ENCODE measurements around the gene FBXO9. TPM values are rescaled to one million over a fixed set of nuclear protein-coding genes. Genes with fewer than 3 reads are reported as not detected.

FBXO9 gene
- polyA plus RNA-seq, 3 donors: 47.7 to 105 (median 61.5) TPM

GRCh38 chr6:53023323-53023722 is 41.9 kb upstream of the FBXO9 start:
- no peak for TF ChIP-seq CTCF (IDR thresholded peaks at IDR 0.05)
- Histone ChIP-seq H3K4me2 (replicated peaks; ENCODE audit: extremely low read depth, low read length, poor library complexity, severe bottlenecking) (no peak overlapping the region), H3K27me3 (ENCODE audit: control insufficient read depth in 2 of 2, insufficient read depth in 2 of 2, low read length in 2 of 2) (no peaks in the 10 kb centered on the region), H3K36me3 (replicated peaks in 1 of 2; ENCODE audit: control insufficient read depth in 1 of 2, insufficient read depth in 2 of 2, low read length in 2 of 2) (peaks cover 7 to 36% of the 10 kb centered on the region in 2 donors), H3K4me1 (ENCODE audit: control insufficient read depth in 1 of 2, insufficient read depth in 2 of 2, low read length in 2 of 2) (no peaks in the 10 kb centered on the region), H3K4me3 (replicated peaks in 1 of 3; ENCODE audit: low read depth in 2 of 3, low read length in 3 of 3) (no peak overlapping the region), H3K9me3 (replicated peaks in 1 of 2; ENCODE audit: control insufficient read depth in 1 of 2, insufficient read depth in 1 of 2, low read length in 2 of 2) (no peaks in the 10 kb centered on the region), H2AFZ (ENCODE audit: insufficient read depth, low read depth, low read length, poor library complexity, severe bottlenecking) (no peak overlapping the region), H3K79me2 (ENCODE audit: insufficient read depth, low read length) (no peaks in the 10 kb centered on the region), H3K27ac (ENCODE audit: low read depth in 1 of 2, low read length in 2 of 2) (no peak overlapping the region), H4K20me1 (ENCODE audit: insufficient read depth, low read length) (no peaks in the 10 kb centered on the region), H3K9ac (ENCODE audit: insufficient read depth, low read length, poor library complexity, severe bottlenecking) (no peak overlapping the region)
- Mint-ChIP-seq H3K4me1 (no peaks in the 10 kb centered on the region), H3K9me3 (peaks cover 0 to 2% (median 0%) of the 10 kb centered on the region in 7 donors), H3K4me3 (no peak overlapping the region), H3K27ac (no peak overlapping the region), H3K27me3 (ENCODE audit: low read depth in 3 of 3) (no peaks in the 10 kb centered on the region), H3K36me3 (peaks cover 46 to 54% of the 10 kb centered on the region in 2 donors)
- no CpG with 5 or more reads among the region's 1 CpG for WGBS (ENCODE audit: insufficient coverage)
- no peak for DNase-seq
- intact Hi-C loops (cut with micrococcal nuclease): no loop called here

- Histone ChIP-seq H3K4me2 (replicated peaks; ENCODE audit: extremely low read depth, low read length, poor library complexity, severe bottlenecking) (no peak overlapping the region), H3K9me3 (replicated peaks in 1 of 2; ENCODE audit: control insufficient read depth in 1 of 2, insufficient read depth in 1 of 2, low read length in 2 of 2) (no peaks in the 10 kb centered on the region), H3K4me1 (ENCODE audit: control insufficient read depth in 1 of 2, insufficient read depth in 2 of 2, low read length in 2 of 2) (no peaks in the 10 kb centered on the region), H3K9ac (ENCODE audit: insufficient read depth, low read length, poor library complexity, severe bottlenecking) (no peak overlapping the region), H3K27me3 (ENCODE audit: control insufficient read depth in 2 of 2, insufficient read depth in 2 of 2, low read length in 2 of 2) (no peaks in the 10 kb centered on the region), H3K36me3 (replicated peaks in 1 of 2; ENCODE audit: control insufficient read depth in 1 of 2, insufficient read depth in 2 of 2, low read length in 2 of 2) (peaks cover 34 to 65% of the 10 kb centered on the region in 2 donors), H3K27ac (ENCODE audit: low read depth in 1 of 2, low read length in 2 of 2) (no peak overlapping the region), H4K20me1 (ENCODE audit: insufficient read depth, low read length) (no peaks in the 10 kb centered on the region), H2AFZ (ENCODE audit: insufficient read depth, low read depth, low read length, poor library complexity, severe bottlenecking) (no peak overlapping the region), H3K79me2 (ENCODE audit: insufficient read depth, low read length) (no peaks in the 10 kb centered on the region), H3K4me3 (replicated peaks in 1 of 3; ENCODE audit: low read depth in 2 of 3, low read length in 3 of 3) (no peak overlapping the region)
- no peak for DNase-seq
- no peaks in the 10 kb centered on the region for H3K27me3 Mint-ChIP-seq (ENCODE audit: low read depth in 3 of 3)
- H3K36me3 Mint-ChIP-seq: peaks cover 70 to 72% of the 10 kb centered on the region in 2 donors
- intact Hi-C loops (cut with micrococcal nuclease): no loop called here
- 100% methylated on average over 1 of the region's 3 CpGs for WGBS (ENCODE audit: insufficient coverage)
- H3K27ac Mint-ChIP-seq: no peak overlapping the region
- H3K4me3 Mint-ChIP-seq: no peak overlapping the region
- peaks cover 0 to 2% (median 0%) of the 10 kb centered on the region in 7 donors for H3K9me3 Mint-ChIP-seq
- TF ChIP-seq CTCF (IDR thresholded peaks at IDR 0.05): no peak
- H3K4me1 Mint-ChIP-seq: no peaks in the 10 kb centered on the region
These were observed 38.7 kb upstream of the FBXO9 start for GRCh38 chr6:53026526-53026925.

All from CD14-positive monocyte (primary cell).